Measurements from ENCODE around the gene TSPOAP1.

TSPOAP1 gene

GRCh38 chr17:58269557-58270291, 58.9 kb downstream of the TSPOAP1 start:
- H3K27ac ChIP-seq (ENCODE audit: low read depth in 2 of 2, low read length in 2 of 2): no peak overlapping the region
- no peaks in the 10 kb centered on the region for H3K9me3 ChIP-seq (ENCODE audit: control insufficient read depth in 2 of 2, low read length in 2 of 2)
- H3K9ac ChIP-seq (ENCODE audit: low read depth in 1 of 2, low read length in 2 of 2): no peak overlapping the region
- H3K27me3 ChIP-seq (ENCODE audit: control insufficient read depth in 2 of 2, insufficient read depth in 2 of 2, low read length in 2 of 2): no peaks in the 10 kb centered on the region
- no peaks in the 10 kb centered on the region for H3K36me3 ChIP-seq (ENCODE audit: control insufficient read depth in 2 of 2, insufficient read depth in 2 of 2, low read length in 2 of 2)
- H3K4me1 ChIP-seq (ENCODE audit: control insufficient read depth in 2 of 2, insufficient read depth in 2 of 2, low read length in 2 of 2): no peaks in the 10 kb centered on the region
- no peak overlapping the region for H3K4me3 ChIP-seq (ENCODE audit: low read length in 2 of 2)

DNA sequence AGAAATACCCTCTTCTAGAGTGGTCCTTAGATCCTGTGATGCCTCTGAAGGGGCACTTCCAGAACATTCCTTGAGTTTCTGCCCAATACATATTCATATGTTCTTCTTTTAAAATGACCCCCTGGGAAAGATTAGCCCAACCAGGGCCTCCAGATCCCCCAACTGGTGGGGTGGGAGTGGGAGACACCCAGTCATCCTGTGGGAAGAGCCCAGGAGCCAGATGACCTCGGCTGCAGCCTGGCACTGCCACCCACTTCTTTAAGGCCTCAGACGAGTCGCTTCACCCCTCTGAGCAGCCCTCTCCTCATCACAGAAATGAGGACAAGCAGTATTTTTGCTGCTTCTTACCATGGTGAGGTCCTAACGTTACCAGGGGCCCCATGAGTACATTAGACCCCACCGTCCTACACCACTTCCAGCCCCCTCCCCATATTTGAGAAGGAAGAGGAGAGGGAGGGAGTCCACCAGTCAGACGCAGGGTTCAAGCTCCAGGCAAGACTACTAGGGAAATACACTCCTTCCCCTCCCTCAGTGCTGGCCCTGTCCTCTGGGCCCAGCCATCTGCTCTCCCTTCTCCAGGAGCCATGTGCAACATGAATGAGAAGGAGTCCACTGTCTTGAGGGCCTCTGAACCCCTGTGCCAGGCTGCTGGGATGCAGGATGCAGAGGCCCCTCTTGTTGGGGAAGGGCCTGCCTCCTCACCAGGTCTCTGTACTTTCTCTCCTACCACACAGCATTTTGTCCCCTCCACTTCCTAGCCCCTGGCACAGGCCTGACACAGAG, 59.6 kb downstream of the TSPOAP1 start:
- Histone ChIP-seq H3K9me3 (ENCODE audit: control insufficient read depth in 2 of 2, low read length in 2 of 2) (no peaks in the 10 kb centered on the region), H3K27me3 (ENCODE audit: control insufficient read depth in 2 of 2, insufficient read depth in 2 of 2, low read length in 2 of 2) (peaks cover under 1 to 2% of the 10 kb centered on the region in 2 donors), H3K36me3 (ENCODE audit: control insufficient read depth in 2 of 2, insufficient read depth in 2 of 2, low read length in 2 of 2) (no peaks in the 10 kb centered on the region), H3K4me3 (ENCODE audit: low read length in 2 of 2) (no peak overlapping the region), H3K4me1 (ENCODE audit: control insufficient read depth in 2 of 2, insufficient read depth in 2 of 2, low read length in 2 of 2) (no peaks in the 10 kb centered on the region), H3K9ac (ENCODE audit: low read depth in 1 of 2, low read length in 2 of 2) (no peak overlapping the region), H3K27ac (ENCODE audit: low read depth in 2 of 2, low read length in 2 of 2) (no peak overlapping the region)

DNA sequence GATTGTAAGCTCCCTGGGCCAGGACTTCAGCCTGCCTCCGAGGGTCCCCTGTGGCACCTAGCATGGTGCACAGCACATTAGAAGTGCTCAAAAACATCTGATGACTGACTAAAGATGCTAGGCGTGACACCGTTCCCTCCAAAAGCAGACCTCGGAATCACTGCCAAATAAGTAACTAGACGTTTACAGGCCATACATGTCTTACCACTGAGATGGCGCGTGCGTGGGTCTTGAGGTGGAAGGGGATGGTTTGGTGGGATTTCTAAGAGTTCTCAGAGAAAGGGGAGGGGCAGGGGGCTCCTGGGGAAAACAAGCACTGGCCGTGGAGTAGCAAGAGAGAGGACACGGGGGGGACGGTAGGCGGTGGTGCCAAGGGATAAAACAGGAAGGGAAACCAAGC, 60.3 kb downstream of the TSPOAP1 start:
- Histone ChIP-seq H3K4me3 (ENCODE audit: low read length in 2 of 2) (no peak overlapping the region), H3K4me1 (ENCODE audit: control insufficient read depth in 2 of 2, insufficient read depth in 2 of 2, low read length in 2 of 2) (no peaks in the 10 kb centered on the region), H3K27ac (ENCODE audit: low read depth in 2 of 2, low read length in 2 of 2) (no peak overlapping the region), H3K27me3 (ENCODE audit: control insufficient read depth in 2 of 2, insufficient read depth in 2 of 2, low read length in 2 of 2) (peaks cover 5 to 7% of the 10 kb centered on the region in 2 donors), H3K9me3 (ENCODE audit: control insufficient read depth in 2 of 2, low read length in 2 of 2) (no peaks in the 10 kb centered on the region), H3K9ac (ENCODE audit: low read depth in 1 of 2, low read length in 2 of 2) (no peak overlapping the region), H3K36me3 (ENCODE audit: control insufficient read depth in 2 of 2, insufficient read depth in 2 of 2, low read length in 2 of 2) (no peaks in the 10 kb centered on the region)

DNA sequence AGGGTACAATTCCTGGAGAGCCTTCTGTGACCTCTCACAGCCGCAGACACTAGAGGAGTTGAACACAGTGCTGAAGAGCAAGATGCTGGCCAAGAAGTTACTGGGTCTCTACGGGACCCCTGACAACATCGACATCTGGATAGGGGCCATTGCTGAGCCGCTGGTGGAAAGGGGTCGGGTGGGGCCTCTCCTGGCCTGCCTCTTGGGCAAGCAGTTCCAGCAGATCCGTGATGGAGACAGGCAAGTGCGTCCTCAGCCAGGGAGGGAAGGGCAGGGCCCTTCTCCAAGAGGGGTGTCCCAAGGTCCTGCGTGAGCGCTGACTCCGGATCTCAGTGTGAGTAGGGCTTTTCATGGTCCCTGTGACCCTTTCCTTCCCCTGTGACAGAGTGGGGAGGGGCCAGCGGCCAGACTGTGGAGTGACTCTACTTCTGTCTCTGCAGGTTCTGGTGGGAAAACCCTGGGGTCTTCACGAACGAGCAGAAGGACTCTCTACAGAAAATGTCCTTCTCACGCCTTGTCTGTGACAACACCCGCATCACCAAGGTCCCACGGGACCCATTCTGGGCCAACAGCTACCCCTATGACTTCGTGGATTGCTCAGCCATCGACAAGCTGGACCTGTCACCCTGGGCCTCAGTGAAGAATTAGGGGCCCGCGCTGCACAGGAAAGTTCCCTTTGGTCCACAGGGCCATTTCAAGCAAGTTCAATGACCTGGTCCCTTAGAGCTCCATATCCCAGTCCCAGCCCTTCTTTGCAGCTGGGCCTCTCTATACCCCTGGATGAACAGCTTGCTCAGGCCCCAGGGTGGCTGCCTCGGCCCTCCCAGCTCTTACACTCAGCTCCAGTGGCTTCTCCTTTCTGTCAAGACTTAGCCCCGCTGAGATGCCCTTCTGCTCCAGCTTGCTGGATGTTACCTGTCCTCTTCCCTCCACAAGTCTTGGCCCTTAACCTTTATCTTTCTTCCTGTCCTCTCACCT, 61.0 kb downstream of the TSPOAP1 start:
- H3K36me3 ChIP-seq (ENCODE audit: control insufficient read depth in 2 of 2, insufficient read depth in 2 of 2, low read length in 2 of 2): no peaks in the 10 kb centered on the region
- no peaks in the 10 kb centered on the region for H3K4me1 ChIP-seq (ENCODE audit: control insufficient read depth in 2 of 2, insufficient read depth in 2 of 2, low read length in 2 of 2)
- no peak overlapping the region for H3K9ac ChIP-seq (ENCODE audit: low read depth in 1 of 2, low read length in 2 of 2)
- no peaks in the 10 kb centered on the region for H3K9me3 ChIP-seq (ENCODE audit: control insufficient read depth in 2 of 2, low read length in 2 of 2)
- no peak overlapping the region for H3K27ac ChIP-seq (ENCODE audit: low read depth in 2 of 2, low read length in 2 of 2)
- no peak overlapping the region for H3K4me3 ChIP-seq (ENCODE audit: low read length in 2 of 2)
- peaks cover 5 to 7% of the 10 kb centered on the region in 2 donors for H3K27me3 ChIP-seq (ENCODE audit: control insufficient read depth in 2 of 2, insufficient read depth in 2 of 2, low read length in 2 of 2)

DNA sequence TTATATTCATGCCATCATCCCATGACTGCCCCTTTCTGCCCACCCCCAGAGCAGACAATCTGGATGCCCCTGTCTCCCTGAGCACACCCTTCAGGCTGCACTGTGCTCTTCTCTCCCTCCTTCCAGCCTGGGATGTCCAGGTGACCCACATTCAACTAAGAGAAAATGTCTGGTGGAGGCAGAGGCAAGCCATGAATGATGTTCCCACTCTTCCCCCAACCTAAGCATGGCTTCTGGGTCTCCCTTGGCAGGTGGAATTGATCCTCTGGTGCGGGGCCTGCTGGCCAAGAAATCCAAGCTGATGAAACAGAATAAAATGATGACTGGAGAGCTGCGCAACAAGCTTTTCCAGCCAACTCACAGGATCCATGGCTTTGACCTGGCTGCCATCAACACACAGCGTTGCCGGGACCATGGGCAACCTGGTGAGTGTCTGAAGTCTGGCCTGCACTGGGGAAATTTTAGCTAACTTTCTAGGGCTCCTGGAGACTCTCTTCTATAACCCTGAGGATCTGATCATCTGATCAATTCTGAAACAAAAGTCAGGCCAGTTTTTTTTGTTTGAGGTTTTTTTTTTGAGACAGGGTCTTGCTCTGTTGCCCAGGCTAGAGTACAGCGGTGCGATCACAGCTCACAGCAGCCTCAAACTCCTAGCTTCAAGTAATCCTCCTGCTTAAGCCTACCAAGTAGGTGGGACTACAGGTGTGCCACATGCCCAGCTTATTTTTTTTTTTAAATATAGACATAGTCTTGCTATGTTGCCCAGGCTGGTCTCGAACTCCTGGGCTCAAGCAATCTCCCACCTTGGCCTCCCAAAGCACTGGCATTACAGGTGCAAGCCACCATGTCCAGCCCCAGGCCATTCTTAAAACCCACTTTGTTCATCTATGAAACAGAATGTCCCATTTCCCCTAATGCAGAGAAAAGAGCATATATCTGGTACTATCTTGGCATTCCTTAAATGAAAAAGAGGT, 62.4 kb downstream of the TSPOAP1 start:
- Histone ChIP-seq H3K4me3 (ENCODE audit: low read length in 2 of 2) (no peak overlapping the region), H3K27ac (ENCODE audit: low read depth in 2 of 2, low read length in 2 of 2) (no peak overlapping the region), H3K36me3 (ENCODE audit: control insufficient read depth in 2 of 2, insufficient read depth in 2 of 2, low read length in 2 of 2) (no peaks in the 10 kb centered on the region), H3K9me3 (ENCODE audit: control insufficient read depth in 2 of 2, low read length in 2 of 2) (no peaks in the 10 kb centered on the region), H3K9ac (ENCODE audit: low read depth in 1 of 2, low read length in 2 of 2) (no peak overlapping the region), H3K27me3 (ENCODE audit: control insufficient read depth in 2 of 2, insufficient read depth in 2 of 2, low read length in 2 of 2) (peaks cover 10 to 12% of the 10 kb centered on the region in 2 donors), H3K4me1 (ENCODE audit: control insufficient read depth in 2 of 2, insufficient read depth in 2 of 2, low read length in 2 of 2) (no peaks in the 10 kb centered on the region)

- peaks cover 12 to 13% of the 10 kb centered on the region in 2 donors for H3K27me3 ChIP-seq (ENCODE audit: control insufficient read depth in 2 of 2, insufficient read depth in 2 of 2, low read length in 2 of 2)
- H3K9me3 ChIP-seq (ENCODE audit: control insufficient read depth in 2 of 2, low read length in 2 of 2): no peaks in the 10 kb centered on the region
- H3K36me3 ChIP-seq (ENCODE audit: control insufficient read depth in 2 of 2, insufficient read depth in 2 of 2, low read length in 2 of 2): no peaks in the 10 kb centered on the region
- no peaks in the 10 kb centered on the region for H3K4me1 ChIP-seq (ENCODE audit: control insufficient read depth in 2 of 2, insufficient read depth in 2 of 2, low read length in 2 of 2)
- H3K4me3 ChIP-seq (ENCODE audit: low read length in 2 of 2): no peak overlapping the region
- no peak overlapping the region for H3K9ac ChIP-seq (ENCODE audit: low read depth in 1 of 2, low read length in 2 of 2)
- no peak overlapping the region for H3K27ac ChIP-seq (ENCODE audit: low read depth in 2 of 2, low read length in 2 of 2)
Observed at GRCh38 chr17:58265271-58265670, 63.3 kb downstream of the TSPOAP1 start.

- H3K27ac ChIP-seq (ENCODE audit: low read depth in 2 of 2, low read length in 2 of 2): no peak overlapping the region
- H3K9me3 ChIP-seq (ENCODE audit: control insufficient read depth in 2 of 2, low read length in 2 of 2): no peaks in the 10 kb centered on the region
- H3K9ac ChIP-seq (ENCODE audit: low read depth in 1 of 2, low read length in 2 of 2): no peak overlapping the region
- H3K4me3 ChIP-seq (ENCODE audit: low read length in 2 of 2): no peak overlapping the region
- no peaks in the 10 kb centered on the region for H3K4me1 ChIP-seq (ENCODE audit: control insufficient read depth in 2 of 2, insufficient read depth in 2 of 2, low read length in 2 of 2)
- no peaks in the 10 kb centered on the region for H3K36me3 ChIP-seq (ENCODE audit: control insufficient read depth in 2 of 2, insufficient read depth in 2 of 2, low read length in 2 of 2)
- peaks cover 12 to 13% of the 10 kb centered on the region in 2 donors for H3K27me3 ChIP-seq (ENCODE audit: control insufficient read depth in 2 of 2, insufficient read depth in 2 of 2, low read length in 2 of 2)
Observed at GRCh38 chr17:58264407-58265103, 64.0 kb downstream of the TSPOAP1 start.

DNA sequence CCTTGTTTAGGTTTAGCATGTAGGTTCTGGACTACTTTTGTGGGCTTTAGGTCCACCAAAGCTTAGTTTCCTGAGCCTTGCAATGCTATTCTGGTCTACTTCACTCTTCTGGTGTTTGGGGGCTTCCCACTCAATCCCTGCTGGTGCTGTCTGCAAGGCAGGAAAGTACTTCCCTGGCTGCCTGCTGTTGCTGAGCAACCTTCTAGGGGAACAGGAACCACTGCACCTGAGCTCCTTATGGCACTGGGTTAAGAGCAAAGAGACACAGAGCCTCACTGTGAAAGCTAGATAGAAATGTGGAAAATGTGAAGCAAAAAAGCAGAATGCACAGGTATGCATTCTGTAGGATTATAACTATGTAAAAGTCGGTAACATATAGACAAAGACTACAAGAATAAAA, 64.8 kb downstream of the TSPOAP1 start:
- peaks cover 12 to 13% of the 10 kb centered on the region in 2 donors for H3K27me3 ChIP-seq (ENCODE audit: control insufficient read depth in 2 of 2, insufficient read depth in 2 of 2, low read length in 2 of 2)
- H3K4me1 ChIP-seq (ENCODE audit: control insufficient read depth in 2 of 2, insufficient read depth in 2 of 2, low read length in 2 of 2): no peaks in the 10 kb centered on the region
- H3K27ac ChIP-seq (ENCODE audit: low read depth in 2 of 2, low read length in 2 of 2): no peak overlapping the region
- H3K9ac ChIP-seq (ENCODE audit: low read depth in 1 of 2, low read length in 2 of 2): no peak overlapping the region
- no peaks in the 10 kb centered on the region for H3K9me3 ChIP-seq (ENCODE audit: control insufficient read depth in 2 of 2, low read length in 2 of 2)
- no peak overlapping the region for H3K4me3 ChIP-seq (ENCODE audit: low read length in 2 of 2)
- H3K36me3 ChIP-seq (ENCODE audit: control insufficient read depth in 2 of 2, insufficient read depth in 2 of 2, low read length in 2 of 2): no peaks in the 10 kb centered on the region

DNA sequence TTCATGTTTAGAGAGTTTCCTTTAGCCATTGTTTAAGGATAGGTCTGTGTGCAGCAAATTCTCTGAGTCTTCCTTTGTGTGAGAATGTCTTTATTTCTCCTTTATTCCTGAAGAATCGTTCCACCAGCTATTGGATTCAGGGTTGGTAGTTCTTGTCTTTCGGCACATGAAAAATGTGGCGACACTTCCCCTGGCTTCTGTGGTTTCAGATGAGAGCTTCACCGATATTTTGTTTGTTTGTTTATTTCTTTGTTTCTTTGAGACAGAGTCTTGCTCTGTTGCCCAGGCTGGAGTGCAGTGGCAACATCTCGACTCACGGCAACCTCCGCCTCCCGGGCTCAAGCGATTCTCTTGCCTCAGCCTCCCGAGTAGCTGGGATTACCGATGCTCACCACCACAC, 66.4 kb downstream of the TSPOAP1 start:
- Histone ChIP-seq H3K27ac (ENCODE audit: low read depth in 2 of 2, low read length in 2 of 2) (no peak overlapping the region), H3K4me3 (ENCODE audit: low read length in 2 of 2) (no peak overlapping the region), H3K27me3 (ENCODE audit: control insufficient read depth in 2 of 2, insufficient read depth in 2 of 2, low read length in 2 of 2) (peaks cover 12 to 13% of the 10 kb centered on the region in 2 donors), H3K9me3 (ENCODE audit: control insufficient read depth in 2 of 2, low read length in 2 of 2) (no peaks in the 10 kb centered on the region), H3K4me1 (ENCODE audit: control insufficient read depth in 2 of 2, insufficient read depth in 2 of 2, low read length in 2 of 2) (no peaks in the 10 kb centered on the region), H3K36me3 (ENCODE audit: control insufficient read depth in 2 of 2, insufficient read depth in 2 of 2, low read length in 2 of 2) (no peaks in the 10 kb centered on the region), H3K9ac (ENCODE audit: low read depth in 1 of 2, low read length in 2 of 2) (no peak overlapping the region)

All from mucosa of rectum (tissue), 2 donors.